Measurements from ENCODE around the gene ASCC2. TPM values are rescaled to one million over a fixed set of nuclear protein-coding genes. Genes with fewer than 3 reads are reported as not detected.

Gene ASCC2
- total and polyA plus RNA-seq, 2 of the 4 experiments (the other 2 are of a cell fraction) = 40.0 to 62.2 TPM

DNA sequence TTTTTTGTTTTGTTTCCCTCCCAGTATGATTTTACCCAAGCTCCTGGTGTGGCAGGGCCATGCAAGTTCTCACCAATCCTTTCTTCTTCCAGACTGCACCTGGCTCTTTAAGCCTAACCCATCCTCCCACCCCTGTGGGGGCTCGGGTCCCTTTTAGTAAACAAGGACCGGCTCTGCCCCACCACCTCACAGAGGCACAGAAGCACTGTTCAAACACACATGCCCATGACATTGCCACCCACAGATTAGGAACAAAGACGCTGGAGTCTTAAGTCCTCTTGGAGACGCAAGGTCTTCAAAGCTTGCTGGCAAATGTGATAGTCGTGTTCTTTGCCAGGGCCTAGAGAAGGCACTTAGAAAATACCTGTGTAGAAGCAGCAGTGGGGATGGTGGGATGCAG lies 52.0 kb downstream of the ASCC2 start:
- in situ Hi-C loops (cut with MboI; ENCODE audit: low sequenced_read_pairs) = no loop called here
- Histone ChIP-seq H3K79me1 (ENCODE audit: low read depth in 1 of 2, low read length in 2 of 2) (peaks cover 0 to 7% of the 10 kb centered on the region in 2 experiments; a peak in 2 of 4 replicates), H2AK9ac (replicated peaks; ENCODE audit: low read depth, low read length, poor library complexity) (no peak overlapping the region), H3K27me3 (ENCODE audit: control insufficient read depth, insufficient read depth, low read length) (no peaks in the 10 kb centered on the region), H3K4me3 (ENCODE audit: insufficient read depth, low read depth, low read length) (no peak overlapping the region), H3K56ac (ENCODE audit: extremely low read depth, insufficient read depth, low read length) (no peak overlapping the region), H2BK5ac (ENCODE audit: low read depth, low read length, poor library complexity, severe bottlenecking) (no peak overlapping the region), H3K14ac (replicated peaks; ENCODE audit: low read depth, low read length) (no peak overlapping the region), H4K20me1 (ENCODE audit: insufficient read depth, low read length) (no peaks in the 10 kb centered on the region), H4K91ac (ENCODE audit: insufficient read depth, low read depth, low read length) (no peak overlapping the region), H4K8ac (ENCODE audit: low read depth in 2 of 2, low read length in 2 of 2) (no peak overlapping the region), H2AFZ (replicated peaks; ENCODE audit: low read length, poor library complexity) (peak overlapping the region; percentile 22), H2BK120ac (ENCODE audit: low read depth, low read length) (no peak overlapping the region), H3K9ac (ENCODE audit: low read depth, low read length) (no peak overlapping the region), H3K27ac (ENCODE audit: insufficient read depth, low read length) (no peak overlapping the region), H3K18ac (ENCODE audit: low read depth, low read length) (no peak overlapping the region), H3K23ac (ENCODE audit: low read depth, low read length) (no peak overlapping the region), H2BK15ac (ENCODE audit: low read depth, low read length) (no peak overlapping the region), H3K4ac (ENCODE audit: low read depth, low read length) (no peak overlapping the region), H3K4me2 (ENCODE audit: low read depth, low read length) (no peak overlapping the region), H2AK5ac (ENCODE audit: low read depth, low read length) (no peak overlapping the region), H4K5ac (ENCODE audit: low read depth, low read length) (no peak overlapping the region), H2BK20ac (ENCODE audit: low read depth, low read length) (no peak overlapping the region), H3K9me3 (ENCODE audit: control insufficient read depth, insufficient read depth, low read length) (no peaks in the 10 kb centered on the region), H3K36me3 (ENCODE audit: control insufficient read depth, insufficient read depth, low read length) (peaks cover 32% of the 10 kb centered on the region), H3K4me1 (ENCODE audit: control insufficient read depth, insufficient read depth, low read length) (peaks cover 16% of the 10 kb centered on the region), H3K9me1 (ENCODE audit: insufficient read depth, low read length) (peaks cover 9% of the 10 kb centered on the region)
- dilution Hi-C loops (cut with HindIII; ENCODE audit: low sequenced_read_pairs, unreplicated experiment) = no loop called here
- intact Hi-C loops (cut with micrococcal nuclease) = no loop called here
- WGBS, 2 experiments (ENCODE audit: extremely low coverage in 2 of 2, insufficient read length in 1 of 2) = 14% methylated on average over 1 of the region's 5 CpGs; no CpG with 5 or more reads in 1 of the 2 experiments
- no peak for TF ChIP-seq FOS (IDR thresholded peaks at IDR 0.05; ENCODE audit: low read depth, low read length)
- TF ChIP-seq, protein P1, sequence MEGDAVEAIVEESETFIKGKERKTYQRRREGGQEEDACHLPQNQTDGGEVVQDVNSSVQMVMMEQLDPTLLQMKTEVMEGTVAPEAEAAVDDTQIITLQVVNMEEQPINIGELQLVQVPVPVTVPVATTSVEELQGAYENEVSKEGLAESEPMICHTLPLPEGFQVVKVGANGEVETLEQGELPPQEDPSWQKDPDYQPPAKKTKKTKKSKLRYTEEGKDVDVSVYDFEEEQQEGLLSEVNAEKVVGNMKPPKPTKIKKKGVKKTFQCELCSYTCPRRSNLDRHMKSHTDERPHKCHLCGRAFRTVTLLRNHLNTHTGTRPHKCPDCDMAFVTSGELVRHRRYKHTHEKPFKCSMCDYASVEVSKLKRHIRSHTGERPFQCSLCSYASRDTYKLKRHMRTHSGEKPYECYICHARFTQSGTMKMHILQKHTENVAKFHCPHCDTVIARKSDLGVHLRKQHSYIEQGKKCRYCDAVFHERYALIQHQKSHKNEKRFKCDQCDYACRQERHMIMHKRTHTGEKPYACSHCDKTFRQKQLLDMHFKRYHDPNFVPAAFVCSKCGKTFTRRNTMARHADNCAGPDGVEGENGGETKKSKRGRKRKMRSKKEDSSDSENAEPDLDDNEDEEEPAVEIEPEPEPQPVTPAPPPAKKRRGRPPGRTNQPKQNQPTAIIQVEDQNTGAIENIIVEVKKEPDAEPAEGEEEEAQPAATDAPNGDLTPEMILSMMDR (conservative IDR thresholded peaks at IDR 0.05; ENCODE audit: low read depth, low read length) = no peak
- no peak for DNase-seq
- no TSS peak for BruUV-seq (replicated peaks)
- no peak for ATAC-seq (ENCODE audit: low read depth)
- CTCF ChIA-PET = no interaction called here
- POLR2A ChIA-PET (ENCODE audit: unreplicated experiment) = no interaction called here

All from IMR-90 (cell line).